ENCODE data around the gene TAGLN3. TPM values are rescaled to one million over a fixed set of nuclear protein-coding genes. Genes with fewer than 3 reads are reported as not detected.
A peak's percentile ranks its signal among the peaks of the same experiment; 100 is the strongest.

Gene TAGLN3
- total and polyA plus RNA-seq, 8 donors: 0.28 to 50.7 (median 2.6) TPM

DNA sequence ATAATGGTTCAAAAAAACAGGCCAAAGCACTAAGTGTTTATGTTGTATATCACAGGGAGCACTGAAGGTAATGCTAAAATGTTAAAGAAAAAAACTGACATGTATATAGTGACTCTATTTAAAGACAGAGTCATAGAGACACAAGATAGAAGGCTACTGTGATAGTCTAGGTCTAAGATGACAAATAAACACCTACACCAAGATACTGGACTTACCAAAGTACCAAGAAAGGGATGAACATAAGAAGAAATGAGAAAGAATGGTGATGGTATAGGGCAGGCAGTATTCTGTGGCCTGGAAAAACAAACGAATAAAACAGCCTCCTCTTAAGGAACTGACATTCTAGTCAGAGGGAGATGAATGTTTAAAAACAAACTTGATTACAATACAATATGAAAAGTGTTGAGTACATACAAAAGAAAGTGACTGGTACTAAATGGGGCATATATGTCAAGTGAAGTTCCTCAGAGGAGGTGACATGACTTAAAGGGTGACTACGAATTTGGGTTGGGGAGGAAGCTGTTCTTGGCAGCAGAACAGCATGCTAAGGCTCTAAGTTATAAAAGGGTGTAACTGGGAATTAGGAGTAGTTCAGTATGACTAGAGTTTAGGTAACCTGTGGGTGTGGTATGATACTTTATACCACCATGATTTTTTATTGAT is 14.0 kb upstream of the TAGLN3 start:
- no peaks in the 10 kb centered on the region for H3K36me3 ChIP-seq
- TF ChIP-seq, protein P1, sequence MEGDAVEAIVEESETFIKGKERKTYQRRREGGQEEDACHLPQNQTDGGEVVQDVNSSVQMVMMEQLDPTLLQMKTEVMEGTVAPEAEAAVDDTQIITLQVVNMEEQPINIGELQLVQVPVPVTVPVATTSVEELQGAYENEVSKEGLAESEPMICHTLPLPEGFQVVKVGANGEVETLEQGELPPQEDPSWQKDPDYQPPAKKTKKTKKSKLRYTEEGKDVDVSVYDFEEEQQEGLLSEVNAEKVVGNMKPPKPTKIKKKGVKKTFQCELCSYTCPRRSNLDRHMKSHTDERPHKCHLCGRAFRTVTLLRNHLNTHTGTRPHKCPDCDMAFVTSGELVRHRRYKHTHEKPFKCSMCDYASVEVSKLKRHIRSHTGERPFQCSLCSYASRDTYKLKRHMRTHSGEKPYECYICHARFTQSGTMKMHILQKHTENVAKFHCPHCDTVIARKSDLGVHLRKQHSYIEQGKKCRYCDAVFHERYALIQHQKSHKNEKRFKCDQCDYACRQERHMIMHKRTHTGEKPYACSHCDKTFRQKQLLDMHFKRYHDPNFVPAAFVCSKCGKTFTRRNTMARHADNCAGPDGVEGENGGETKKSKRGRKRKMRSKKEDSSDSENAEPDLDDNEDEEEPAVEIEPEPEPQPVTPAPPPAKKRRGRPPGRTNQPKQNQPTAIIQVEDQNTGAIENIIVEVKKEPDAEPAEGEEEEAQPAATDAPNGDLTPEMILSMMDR (IDR thresholded peaks at IDR 0.05): no peak
- H3K27me3 ChIP-seq: no peaks in the 10 kb centered on the region
- no peaks in the 10 kb centered on the region for H3K9me3 ChIP-seq
- FAIRE-seq (no peak), DNase-seq (no peak), ATAC-seq (no peak)
- no peak overlapping the region for H3K4me3 ChIP-seq
- H3K4me1 ChIP-seq: peaks cover 0 to 30% (median 26%) of the 10 kb centered on the region in 3 donors
- WGBS, 2 donors: 63 to 64% methylated on average over 2 of the region's 2 CpGs
- intact Hi-C loops (cut with DNase I): no loop called here
- no peak overlapping the region for H3K27ac ChIP-seq

DNA sequence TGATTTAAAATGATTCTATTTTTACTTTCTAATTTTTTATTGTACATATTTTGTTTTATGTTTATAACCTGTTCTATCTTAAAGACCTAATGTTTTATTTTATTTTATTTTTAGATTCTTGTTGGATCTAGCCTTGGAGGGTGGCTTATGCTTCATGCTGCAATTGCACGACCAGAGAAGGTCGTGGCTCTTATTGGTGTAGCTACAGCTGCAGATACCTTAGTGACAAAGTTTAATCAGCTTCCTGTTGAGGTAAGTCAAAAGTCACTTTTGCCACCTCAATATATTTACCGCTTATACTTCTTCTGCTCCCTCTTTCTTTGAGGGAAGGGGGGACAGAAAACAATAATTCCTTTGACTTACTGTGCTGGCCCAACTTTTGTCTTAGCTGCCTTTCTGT is 11.9 kb upstream of the TAGLN3 start:
- intact Hi-C loops (cut with DNase I): no loop called here
- Histone ChIP-seq H3K36me3 (peaks cover 0 to 10% (median 7%) of the 10 kb centered on the region in 3 donors), H3K27ac (no peak overlapping the region), H3K9me3 (no peaks in the 10 kb centered on the region), H3K4me3 (no peak overlapping the region), H3K4me1 (peaks cover 0 to 10% (median 8%) of the 10 kb centered on the region in 3 donors), H3K27me3 (no peaks in the 10 kb centered on the region)
- DNase-seq: no peak
- no peak for FAIRE-seq
- no peak for ATAC-seq
- 80 to 84% methylated on average over 3 of the region's 3 CpGs for WGBS, 2 donors
- TF ChIP-seq, protein P1 (IDR thresholded peaks at IDR 0.05): no peak

DNA sequence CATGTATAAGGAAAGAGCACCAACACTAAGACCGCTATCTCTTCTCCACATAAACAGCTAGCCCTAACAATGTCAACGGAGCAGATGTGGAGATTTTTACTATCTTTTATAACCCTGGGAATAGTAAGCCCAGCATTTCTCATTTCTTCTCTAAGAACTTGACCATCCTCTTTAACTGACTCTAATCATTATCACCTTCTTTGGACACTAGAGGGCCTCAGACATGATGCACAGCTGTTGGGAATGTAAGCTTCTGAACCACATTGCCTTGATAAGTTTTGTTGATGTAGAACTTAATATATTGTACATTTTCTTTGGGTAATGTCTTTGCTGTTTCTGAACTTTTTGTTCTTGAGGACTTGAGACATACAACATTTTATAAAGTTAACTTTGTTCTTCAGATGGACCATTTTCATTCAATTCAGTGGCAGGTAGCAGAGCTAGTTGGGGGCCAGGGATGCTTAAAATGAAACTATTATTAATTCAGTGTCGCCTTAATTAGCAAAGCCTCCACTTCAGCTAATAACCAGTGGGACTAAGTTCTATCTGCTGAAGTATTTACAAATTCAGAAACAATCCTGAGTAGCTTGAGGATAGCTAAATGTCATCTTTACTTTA is 9.6 kb upstream of the TAGLN3 start:
- no peaks in the 10 kb centered on the region for H3K9me3 ChIP-seq
- H3K4me1 ChIP-seq: no peaks in the 10 kb centered on the region
- H3K4me3 ChIP-seq: no peak overlapping the region
- 62 to 68% methylated on average over 3 of the region's 3 CpGs for WGBS, 2 donors
- no peak for DNase-seq
- no peak overlapping the region for H3K27ac ChIP-seq
- FAIRE-seq: peak; percentile 69
- no peaks in the 10 kb centered on the region for H3K27me3 ChIP-seq
- TF ChIP-seq, protein P1 (IDR thresholded peaks at IDR 0.05): peak in 3 of 4 donors; percentile 34 to 61 (median 46)
- intact Hi-C loops (cut with DNase I): no loop called here
- ATAC-seq: peak; percentile 66 to 93 (median 90)
- H3K36me3 ChIP-seq: peaks cover 0 to 11% (median 8%) of the 10 kb centered on the region in 3 donors

DNA sequence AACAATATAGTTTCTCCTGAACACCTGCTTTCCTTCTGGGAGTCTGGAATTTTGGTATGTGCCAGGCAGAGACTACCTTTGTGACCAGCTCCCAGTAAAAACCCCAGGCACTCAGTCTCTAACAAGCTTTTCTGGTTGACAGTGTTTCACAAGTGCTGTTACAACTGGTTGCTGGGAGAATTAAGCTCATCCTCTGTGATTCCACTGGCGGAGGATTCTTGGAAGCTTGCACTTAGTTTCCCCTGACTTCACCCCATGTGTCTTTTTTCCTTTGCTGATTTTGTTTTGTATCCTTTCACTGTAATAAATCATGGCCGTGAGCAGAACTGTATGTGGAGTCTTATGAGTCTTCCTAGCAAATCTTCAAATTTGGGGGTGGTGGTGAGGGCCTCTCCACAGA is 5.7 kb upstream of the TAGLN3 start:
- TF ChIP-seq, protein P1 (IDR thresholded peaks at IDR 0.05): no peak
- Histone ChIP-seq H3K9me3 (no peaks in the 10 kb centered on the region), H3K27me3 (no peaks in the 10 kb centered on the region), H3K4me1 (no peaks in the 10 kb centered on the region), H3K36me3 (peaks cover 0 to 11% (median 8%) of the 10 kb centered on the region in 3 donors), H3K27ac (no peak overlapping the region), H3K4me3 (no peak overlapping the region)
- DNase-seq (no peak), FAIRE-seq (no peak), ATAC-seq (no peak)
- WGBS, 2 donors: 63 to 91% methylated on average over 2 of the region's 2 CpGs
- intact Hi-C loops (cut with DNase I): no loop called here
